Measurements from ENCODE around the gene DPM2.

The DPM2 gene

DNA sequence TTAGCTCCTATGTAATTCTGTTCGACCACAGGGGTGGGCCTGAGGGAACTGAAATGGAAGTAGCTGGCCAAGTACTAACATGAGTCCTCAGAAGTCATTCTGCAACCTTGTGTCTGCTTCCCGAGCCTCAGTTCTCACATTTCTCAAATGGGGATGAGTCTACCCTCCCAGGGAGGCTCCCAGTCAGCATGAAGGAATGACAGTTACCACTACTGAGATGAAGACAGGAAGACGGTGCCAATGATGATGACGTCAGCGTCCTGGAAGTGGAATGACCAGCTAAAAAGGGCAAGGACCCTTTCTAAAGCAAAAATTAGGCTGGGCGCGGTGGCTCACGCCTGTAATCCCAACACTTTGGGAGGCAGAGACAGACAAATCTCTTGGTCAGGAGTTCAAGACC, 13.9 kb downstream of the DPM2 start:
- Mint-ChIP-seq H3K27me3 (peaks cover 2% of the 10 kb centered on the region), H3K9me3 (no peaks in the 10 kb centered on the region), H3K4me3 (no peak overlapping the region), H3K4me1 (peaks cover 25% of the 10 kb centered on the region), H3K36me3 (no peaks in the 10 kb centered on the region), H3K27ac (no peak overlapping the region)

GRCh38 chr9:127923046-127923445, 14.6 kb downstream of the DPM2 start:
- Mint-ChIP-seq H3K27ac (no peak overlapping the region), H3K36me3 (no peaks in the 10 kb centered on the region), H3K4me3 (no peak overlapping the region), H3K4me1 (peaks cover 28% of the 10 kb centered on the region), H3K9me3 (no peaks in the 10 kb centered on the region), H3K27me3 (peaks cover 2% of the 10 kb centered on the region)

GRCh38 chr9:127921557-127922120, 16.0 kb downstream of the DPM2 start:
- no peaks in the 10 kb centered on the region for H3K9me3 Mint-ChIP-seq
- H3K4me3 Mint-ChIP-seq: no peak overlapping the region
- H3K4me1 Mint-ChIP-seq: peaks cover 35% of the 10 kb centered on the region
- H3K27me3 Mint-ChIP-seq: peaks cover 2% of the 10 kb centered on the region
- H3K27ac Mint-ChIP-seq: no peak overlapping the region
- no peaks in the 10 kb centered on the region for H3K36me3 Mint-ChIP-seq

DNA sequence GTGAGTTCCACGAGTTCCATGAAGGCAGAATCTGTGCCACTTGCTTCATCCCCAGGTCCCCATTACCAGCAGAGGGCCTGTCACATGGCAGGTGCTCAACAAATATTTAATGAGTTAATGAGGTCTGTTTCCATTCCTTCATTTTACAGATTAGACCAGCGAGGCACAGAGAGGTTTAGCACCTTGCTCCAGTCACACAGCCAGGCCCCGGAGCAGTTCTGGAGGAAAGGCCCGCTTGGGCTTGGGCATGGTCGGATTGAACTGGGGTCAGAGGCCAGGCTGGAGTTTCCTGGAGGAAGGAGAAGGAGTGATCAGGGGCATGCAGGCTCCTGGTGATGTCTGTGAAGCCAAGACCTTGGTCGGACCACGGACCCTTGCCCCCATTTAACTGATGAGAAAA, 16.9 kb downstream of the DPM2 start:
- no peaks in the 10 kb centered on the region for H3K36me3 Mint-ChIP-seq
- no peaks in the 10 kb centered on the region for H3K9me3 Mint-ChIP-seq
- peaks cover 38% of the 10 kb centered on the region for H3K4me1 Mint-ChIP-seq
- H3K4me3 Mint-ChIP-seq: no peak overlapping the region
- H3K27me3 Mint-ChIP-seq: peaks cover 2% of the 10 kb centered on the region
- peak overlapping the region; percentile 9 for H3K27ac Mint-ChIP-seq

DNA sequence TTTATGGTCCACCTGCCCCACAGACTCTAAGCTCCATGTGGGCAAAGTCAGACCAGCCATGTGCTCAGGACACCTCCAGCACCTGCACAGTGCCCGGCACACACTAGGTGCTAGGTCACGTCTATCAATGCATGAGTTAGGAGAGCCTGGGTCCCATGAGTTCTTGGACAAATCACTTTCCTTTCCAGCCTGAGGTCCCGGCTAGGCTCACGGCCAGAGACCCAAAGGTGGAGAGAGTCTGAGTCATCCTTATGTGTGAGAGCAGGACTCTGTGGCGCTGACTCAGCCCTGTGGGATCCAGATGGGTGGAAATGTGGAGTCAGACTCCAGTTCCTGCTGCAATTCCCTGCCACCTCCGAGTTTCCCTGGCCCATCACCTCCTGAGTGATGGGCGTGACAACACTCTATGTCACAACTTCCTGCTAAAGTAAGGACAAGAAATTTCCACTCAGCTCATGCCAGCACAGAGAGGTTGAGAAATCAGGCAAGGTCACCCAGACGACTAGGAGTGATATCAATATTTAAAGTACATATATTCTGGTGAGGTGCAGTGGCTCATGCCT, 18.3 kb downstream of the DPM2 start:
- H3K9me3 Mint-ChIP-seq: no peaks in the 10 kb centered on the region
- H3K27me3 Mint-ChIP-seq: peaks cover 2% of the 10 kb centered on the region
- H3K27ac Mint-ChIP-seq: peak overlapping the region; percentile 26
- no peak overlapping the region for H3K4me3 Mint-ChIP-seq
- no peaks in the 10 kb centered on the region for H3K36me3 Mint-ChIP-seq
- peaks cover 48% of the 10 kb centered on the region for H3K4me1 Mint-ChIP-seq

- no peaks in the 10 kb centered on the region for H3K9me3 Mint-ChIP-seq
- H3K4me1 Mint-ChIP-seq: peaks cover 48% of the 10 kb centered on the region
- no peak overlapping the region for H3K4me3 Mint-ChIP-seq
- peak overlapping the region; percentile 26 for H3K27ac Mint-ChIP-seq
- no peaks in the 10 kb centered on the region for H3K27me3 Mint-ChIP-seq
- H3K36me3 Mint-ChIP-seq: no peaks in the 10 kb centered on the region
These were observed 19.2 kb downstream of the DPM2 start for GRCh38 chr9:127918183-127919107.

GRCh38 chr9:127917603-127918002, 20.1 kb downstream of the DPM2 start:
- Mint-ChIP-seq H3K4me3 (peak overlapping the region; percentile 85), H3K9me3 (no peaks in the 10 kb centered on the region), H3K36me3 (no peaks in the 10 kb centered on the region), H3K4me1 (peaks cover 48% of the 10 kb centered on the region), H3K27me3 (no peaks in the 10 kb centered on the region), H3K27ac (peak overlapping the region; percentile 12)

- Mint-ChIP-seq H3K4me1 (peaks cover 46% of the 10 kb centered on the region), H3K36me3 (no peaks in the 10 kb centered on the region), H3K9me3 (no peaks in the 10 kb centered on the region), H3K4me3 (peak within 1 kb of the TSS; percentile 86), H3K27me3 (no peaks in the 10 kb centered on the region), H3K27ac (peak within 1 kb of the TSS; percentile 79)
These were observed 20.7 kb downstream of the DPM2 start, which contains the start of gene ST6GALNAC4 for GRCh38 chr9:127916720-127917581. Gene ST6GALNAC4, minus strand, starts transcription at chr9:127917041. Its CDS starts 622 bp downstream, at chr9:127916419.

DNA sequence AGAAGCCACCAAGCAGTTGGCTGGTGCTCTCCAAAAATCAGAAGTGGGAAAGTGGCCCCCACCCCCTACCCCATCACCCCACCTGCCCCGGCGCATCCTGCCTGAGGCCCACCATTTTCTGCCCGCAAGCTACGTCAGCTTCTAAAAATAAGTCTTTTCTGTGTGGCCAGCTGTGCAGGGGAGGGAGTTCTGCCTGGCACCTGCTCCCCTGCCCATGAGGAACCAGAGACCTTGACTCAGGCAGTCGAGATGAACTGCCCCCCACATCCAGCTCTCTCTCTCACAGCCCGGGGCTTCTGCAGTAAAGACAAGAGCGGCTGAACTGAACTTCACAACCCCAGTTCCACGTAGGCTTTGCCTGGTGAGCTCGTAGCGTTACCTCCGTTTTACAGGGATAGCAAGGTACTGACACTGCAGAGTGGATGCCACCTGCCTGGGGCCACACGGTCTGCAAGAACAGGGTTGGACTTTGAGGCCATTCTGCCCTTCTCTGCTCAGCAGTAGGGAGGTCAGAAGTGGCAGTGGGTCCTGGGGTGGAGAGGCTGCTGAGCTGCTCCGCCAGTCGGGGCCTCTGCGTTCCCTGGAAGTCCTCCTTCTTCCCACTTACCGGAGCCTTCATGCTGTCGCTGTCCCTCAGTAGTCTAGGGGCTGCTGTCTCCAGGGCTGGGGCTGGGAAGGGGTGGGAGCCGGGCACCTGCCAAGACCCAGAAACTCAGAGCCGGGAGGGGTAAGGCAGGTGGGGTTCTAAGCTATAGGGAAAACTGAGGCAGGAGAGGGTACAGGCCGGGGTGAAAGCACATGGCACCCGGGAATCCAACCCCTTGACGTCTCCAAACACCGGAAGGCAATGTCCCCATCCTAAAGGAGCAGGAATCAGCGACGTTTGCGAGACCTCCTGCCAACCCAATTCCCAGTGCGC, 21.6 kb downstream of the DPM2 start:
- peak overlapping the region; percentile 86 for H3K4me3 Mint-ChIP-seq
- no peaks in the 10 kb centered on the region for H3K9me3 Mint-ChIP-seq
- H3K36me3 Mint-ChIP-seq: no peaks in the 10 kb centered on the region
- no peaks in the 10 kb centered on the region for H3K27me3 Mint-ChIP-seq
- peak overlapping the region; percentile 23 for H3K27ac Mint-ChIP-seq
- peaks cover 44% of the 10 kb centered on the region for H3K4me1 Mint-ChIP-seq

- Mint-ChIP-seq H3K4me3 (peak overlapping the region; percentile 86), H3K27ac (peak overlapping the region; percentile 55), H3K27me3 (no peaks in the 10 kb centered on the region), H3K4me1 (peaks cover 50% of the 10 kb centered on the region), H3K9me3 (no peaks in the 10 kb centered on the region), H3K36me3 (no peaks in the 10 kb centered on the region)
These were observed 22.3 kb downstream of the DPM2 start for GRCh38 chr9:127915325-127915752.

DNA sequence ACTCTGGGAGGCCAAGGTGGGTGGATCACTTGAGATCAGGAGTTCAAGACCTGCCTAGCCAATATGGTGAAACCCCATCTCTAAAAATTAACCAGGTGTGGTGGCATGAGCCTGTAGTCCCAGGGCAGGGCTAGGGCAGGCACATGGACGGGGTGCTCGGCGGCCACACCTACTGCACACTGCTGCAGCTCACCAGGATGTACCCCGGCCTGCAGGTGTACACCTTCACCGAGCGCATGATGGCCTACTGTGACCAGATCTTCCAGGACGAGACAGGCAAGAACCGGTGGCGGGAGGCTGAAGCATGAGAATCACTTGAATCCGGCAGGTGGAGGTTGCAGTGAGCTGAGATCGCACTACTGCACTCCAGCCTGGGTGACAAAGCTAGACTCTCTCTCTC, 24.0 kb downstream of the DPM2 start:
- peaks cover 40% of the 10 kb centered on the region for H3K4me1 Mint-ChIP-seq
- peak overlapping the region; percentile 55 for H3K27ac Mint-ChIP-seq
- no peaks in the 10 kb centered on the region for H3K36me3 Mint-ChIP-seq
- no peaks in the 10 kb centered on the region for H3K27me3 Mint-ChIP-seq
- H3K4me3 Mint-ChIP-seq: no peak overlapping the region
- H3K9me3 Mint-ChIP-seq: no peaks in the 10 kb centered on the region

GRCh38 chr9:127912882-127913281, 24.8 kb downstream of the DPM2 start:
- peaks cover 32% of the 10 kb centered on the region for H3K4me1 Mint-ChIP-seq
- no peaks in the 10 kb centered on the region for H3K27me3 Mint-ChIP-seq
- no peak overlapping the region for H3K4me3 Mint-ChIP-seq
- H3K27ac Mint-ChIP-seq: no peak overlapping the region
- H3K9me3 Mint-ChIP-seq: no peaks in the 10 kb centered on the region
- no peaks in the 10 kb centered on the region for H3K36me3 Mint-ChIP-seq

DNA sequence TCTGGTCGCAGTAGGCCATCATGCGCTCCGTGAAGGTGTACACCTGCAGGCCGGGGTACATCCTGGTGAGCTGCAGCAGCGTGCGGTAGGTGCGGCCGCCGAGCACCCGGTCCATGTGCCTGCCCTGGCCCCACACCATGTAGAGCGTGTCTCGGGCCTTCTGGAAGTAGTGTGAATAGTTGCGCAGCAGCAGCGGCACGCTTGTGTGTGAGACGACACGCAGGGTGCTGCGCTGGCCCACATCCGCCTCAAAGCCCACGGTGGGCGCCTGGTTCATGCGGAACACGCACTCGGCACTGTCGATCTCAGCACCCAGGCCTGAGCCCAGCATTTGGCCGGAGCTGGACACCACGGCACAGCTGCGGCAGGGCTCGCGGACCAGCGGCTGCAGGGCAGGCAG, 25.4 kb downstream of the DPM2 start:
- H3K27ac Mint-ChIP-seq: no peak overlapping the region
- H3K9me3 Mint-ChIP-seq: no peaks in the 10 kb centered on the region
- H3K4me1 Mint-ChIP-seq: peaks cover 26% of the 10 kb centered on the region
- H3K36me3 Mint-ChIP-seq: no peaks in the 10 kb centered on the region
- H3K4me3 Mint-ChIP-seq: no peak overlapping the region
- H3K27me3 Mint-ChIP-seq: no peaks in the 10 kb centered on the region

DNA sequence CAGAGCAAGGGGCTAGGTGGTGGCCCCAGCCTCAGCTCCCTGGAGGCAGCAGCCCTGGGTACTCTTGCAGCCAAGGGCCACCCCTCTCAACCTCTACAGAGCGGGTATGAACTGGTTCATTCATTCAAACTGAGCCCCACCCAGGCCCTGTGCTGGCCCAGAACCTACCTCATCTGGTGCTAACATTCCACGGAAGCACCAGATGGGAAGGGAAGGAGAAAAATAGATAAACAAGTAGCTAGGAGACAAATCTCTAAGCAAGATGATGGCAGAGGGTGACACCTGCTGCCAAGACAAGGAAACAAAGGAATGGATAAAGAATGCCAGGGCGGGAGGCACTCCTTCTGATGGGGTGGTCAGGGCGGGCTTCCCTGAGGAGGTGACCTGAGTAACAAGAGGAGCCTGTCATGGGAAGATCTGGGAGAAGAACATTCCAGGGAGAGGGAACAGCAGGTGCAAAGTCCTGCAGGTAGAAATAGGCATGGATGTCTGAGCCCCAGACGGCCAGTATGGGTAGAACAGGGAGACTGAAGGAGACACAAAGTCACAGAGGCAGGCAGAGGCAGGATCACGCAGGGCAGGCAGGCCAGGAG, 26.9 kb downstream of the DPM2 start:
- H3K9me3 Mint-ChIP-seq: no peaks in the 10 kb centered on the region
- H3K36me3 Mint-ChIP-seq: no peaks in the 10 kb centered on the region
- H3K27me3 Mint-ChIP-seq: no peaks in the 10 kb centered on the region
- peaks cover 35% of the 10 kb centered on the region for H3K4me1 Mint-ChIP-seq
- peak overlapping the region; percentile 71 for H3K27ac Mint-ChIP-seq
- H3K4me3 Mint-ChIP-seq: no peak overlapping the region

Data from activated naive CD4-positive, alpha-beta T cell treated with anti-CD3 and anti-CD28 coated beads, Interleukin-2, amount 50 U/mL, for 24 hours (primary cell).